Upper lobe of left lung (tissue), 4 donors: ENCODE measurements around the gene FAM72B.
"Not testable (repeated sequence)": the region's sequence is repeated elsewhere in the genome, so short reads cannot be mapped to it uniquely, and the experiment has no call there.

ENCODE experiments used
- EP300 ChIP-seq, 4 donors: sonication (generic); formaldehyde crosslinking; IDR thresholded peaks; one replicate each; pipeline ENCODE4 v1.5.1; 2017; ENCODE audit warnings: antibody characterized with exemption in 4 of 4, control low read depth in 2 of 4
- TF ChIP-seq, protein P1 (sequence below), 6 experiments: fragments of 450-650 bp in 4 of 6; fragments of 200-600 bp in 2 of 6; sonication (generic) in 2 of 6; IDR thresholded peaks; one replicate each; pipeline ENCODE4 v1.5.1; 2016 to 2019; ENCODE audit warnings: antibody characterized with exemption in 6 of 6

DNA sequence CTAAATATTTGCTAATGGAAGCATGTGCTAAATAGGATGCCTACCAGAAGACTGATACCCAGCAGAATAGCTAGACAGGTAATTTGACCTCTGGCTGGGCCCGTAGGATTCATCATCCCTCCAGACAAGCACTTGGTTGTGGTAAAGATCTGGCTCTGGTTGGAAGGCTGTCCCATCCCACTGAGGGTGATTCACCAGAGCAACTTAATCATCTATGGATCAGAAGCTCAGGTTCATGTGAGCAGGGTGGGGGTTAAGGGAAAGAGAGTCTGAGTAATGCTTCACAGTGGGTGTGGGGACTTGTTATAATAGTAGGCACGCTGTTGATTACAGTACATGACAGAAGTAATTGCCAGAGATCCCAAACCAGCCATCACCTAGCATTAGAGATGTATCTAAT lies 26.5 kb downstream of the FAM72B start:
- TF ChIP-seq, protein P1, sequence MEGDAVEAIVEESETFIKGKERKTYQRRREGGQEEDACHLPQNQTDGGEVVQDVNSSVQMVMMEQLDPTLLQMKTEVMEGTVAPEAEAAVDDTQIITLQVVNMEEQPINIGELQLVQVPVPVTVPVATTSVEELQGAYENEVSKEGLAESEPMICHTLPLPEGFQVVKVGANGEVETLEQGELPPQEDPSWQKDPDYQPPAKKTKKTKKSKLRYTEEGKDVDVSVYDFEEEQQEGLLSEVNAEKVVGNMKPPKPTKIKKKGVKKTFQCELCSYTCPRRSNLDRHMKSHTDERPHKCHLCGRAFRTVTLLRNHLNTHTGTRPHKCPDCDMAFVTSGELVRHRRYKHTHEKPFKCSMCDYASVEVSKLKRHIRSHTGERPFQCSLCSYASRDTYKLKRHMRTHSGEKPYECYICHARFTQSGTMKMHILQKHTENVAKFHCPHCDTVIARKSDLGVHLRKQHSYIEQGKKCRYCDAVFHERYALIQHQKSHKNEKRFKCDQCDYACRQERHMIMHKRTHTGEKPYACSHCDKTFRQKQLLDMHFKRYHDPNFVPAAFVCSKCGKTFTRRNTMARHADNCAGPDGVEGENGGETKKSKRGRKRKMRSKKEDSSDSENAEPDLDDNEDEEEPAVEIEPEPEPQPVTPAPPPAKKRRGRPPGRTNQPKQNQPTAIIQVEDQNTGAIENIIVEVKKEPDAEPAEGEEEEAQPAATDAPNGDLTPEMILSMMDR (IDR thresholded peaks at IDR 0.05) = not testable (repeated sequence)
- TF ChIP-seq EP300 (IDR thresholded peaks at IDR 0.05) = not testable (repeated sequence)
